COR-L47 (cell line): ENCODE measurements around the gene CD4.
"Not testable (repeated sequence)": the region's sequence is repeated elsewhere in the genome, so short reads cannot be mapped to it uniquely, and the experiment has no call there.

Experiments used
- DNase-seq: peaks from one replicate; lab custom pipeline; 2025; lab: John Stamatoyannopoulos, UW

The CD4 gene

GRCh38 chr12:6847676-6848075, 58.3 kb downstream of the CD4 start:
- no peak for DNase-seq

- no peak for DNase-seq
Measured at GRCh38 chr12:6849427-6849826, 60.1 kb downstream of the CD4 start.

GRCh38 chr12:6849976-6850560, 60.7 kb downstream of the CD4 start:
- no peak for DNase-seq

GRCh38 chr12:6850796-6851152, 61.4 kb downstream of the CD4 start:
- no peak for DNase-seq

- DNase-seq, result peak; percentile 89
Measured at GRCh38 chr12:6851153-6851920, 62.0 kb downstream of the CD4 start, which contains the start of gene CDCA3. Gene CDCA3, minus strand, starts transcription at chr12:6851286. Its CDS starts 334 bp downstream, at chr12:6850952.

GRCh38 chr12:6851921-6852650, 62.8 kb downstream of the CD4 start, which contains the start of gene USP5:
Gene USP5, plus strand, starts transcription at chr12:6852150. Its CDS starts 30 bp downstream, at chr12:6852180.
- peak; percentile 95 for DNase-seq

GRCh38 chr12:6852651-6853354, 63.5 kb downstream of the CD4 start:
- DNase-seq, result no peak

- DNase-seq, result no peak
Measured at GRCh38 chr12:6853626-6854025, 64.3 kb downstream of the CD4 start.

GRCh38 chr12:6854036-6854435, 64.7 kb downstream of the CD4 start:
- DNase-seq, result no peak

- DNase-seq, result no peak
Measured at GRCh38 chr12:6855322-6855721, 66.0 kb downstream of the CD4 start.

- no peak for DNase-seq
Measured at GRCh38 chr12:6858799-6859198, 69.5 kb downstream of the CD4 start.

GRCh38 chr12:6860116-6860515, 70.8 kb downstream of the CD4 start:
- no peak for DNase-seq

- DNase-seq, result no peak
Measured at GRCh38 chr12:6860942-6861341, 71.6 kb downstream of the CD4 start.

- DNase-seq, result no peak
Measured at GRCh38 chr12:6861391-6861790, 72.1 kb downstream of the CD4 start.

GRCh38 chr12:6863033-6863432, 73.7 kb downstream of the CD4 start:
- DNase-seq, result no peak

- no peak for DNase-seq
Measured at GRCh38 chr12:6863586-6864321, 74.4 kb downstream of the CD4 start.

- DNase-seq, result not testable (repeated sequence)
Measured at GRCh38 chr12:6865307-6865706, 76.0 kb downstream of the CD4 start.

- no peak for DNase-seq
Measured at GRCh38 chr12:6866163-6866919, 77.0 kb downstream of the CD4 start.

GRCh38 chr12:6866920-6867412, 77.6 kb downstream of the CD4 start:
- no peak for DNase-seq

- DNase-seq, result peak; percentile 42
Measured at GRCh38 chr12:6867413-6868210, 78.3 kb downstream of the CD4 start, which contains the start of gene TPI1. Gene TPI1, plus strand, starts transcription at chr12:6867531. Its CDS starts 36 bp downstream, at chr12:6867567.
